ENCODE results near the gene IL3.

The IL3 gene

GRCh38 chr5:132026516-132027008 lies 33.9 kb upstream of the IL3 start:
- DNase-seq (ENCODE audit: low spot score), result no peak

- no peak for DNase-seq (ENCODE audit: low spot score)
Observed at GRCh38 chr5:132027027-132027426, 33.4 kb upstream of the IL3 start.

GRCh38 chr5:132029609-132030330 lies 30.7 kb upstream of the IL3 start:
- DNase-seq (ENCODE audit: low spot score), result no peak

- no peak for DNase-seq (ENCODE audit: low spot score)
Observed at GRCh38 chr5:132030610-132031009, 29.8 kb upstream of the IL3 start.

GRCh38 chr5:132032196-132032595 lies 28.3 kb upstream of the IL3 start:
- DNase-seq (ENCODE audit: low spot score), result no peak

- no peak for DNase-seq (ENCODE audit: low spot score)
Observed at GRCh38 chr5:132033122-132033521, 27.3 kb upstream of the IL3 start.

- no peak for DNase-seq (ENCODE audit: low spot score)
Observed at GRCh38 chr5:132037353-132037752, 23.1 kb upstream of the IL3 start.

- no peak for DNase-seq (ENCODE audit: low spot score)
Observed at GRCh38 chr5:132044207-132044606, 16.2 kb upstream of the IL3 start.

- no peak for DNase-seq (ENCODE audit: low spot score)
Observed at GRCh38 chr5:132046880-132047299, 13.6 kb upstream of the IL3 start.

GRCh38 chr5:132049093-132049492 lies 11.4 kb upstream of the IL3 start:
- no peak for DNase-seq (ENCODE audit: low spot score)

- DNase-seq (ENCODE audit: low spot score), result no peak
Observed at GRCh38 chr5:132049559-132049958, 10.9 kb upstream of the IL3 start.

GRCh38 chr5:132050136-132050535 lies 10.3 kb upstream of the IL3 start:
- no peak for DNase-seq (ENCODE audit: low spot score)

- DNase-seq (ENCODE audit: low spot score), result no peak
Observed at GRCh38 chr5:132050661-132051552, 9.5 kb upstream of the IL3 start.

GRCh38 chr5:132052520-132052919 lies 7.9 kb upstream of the IL3 start:
- no peak for DNase-seq (ENCODE audit: low spot score)

- DNase-seq (ENCODE audit: low spot score), result no peak
Observed at GRCh38 chr5:132053483-132053882, 7.0 kb upstream of the IL3 start.

- no peak for DNase-seq (ENCODE audit: low spot score)
Observed at GRCh38 chr5:132054031-132054696, 6.3 kb upstream of the IL3 start.

GRCh38 chr5:132054697-132055440 lies 5.6 kb upstream of the IL3 start:
- no peak for DNase-seq (ENCODE audit: low spot score)

GRCh38 chr5:132055441-132055807 lies 5.0 kb upstream of the IL3 start:
- no peak for DNase-seq (ENCODE audit: low spot score)

- no peak for DNase-seq (ENCODE audit: low spot score)
Observed at GRCh38 chr5:132055808-132056609, 4.4 kb upstream of the IL3 start.

- DNase-seq (ENCODE audit: low spot score), result no peak
Observed at GRCh38 chr5:132056610-132057497, 3.6 kb upstream of the IL3 start.
